Hippocampal formation (tissue), 2 donors: Measurements from ENCODE around the gene PTGR1.
"Not testable (repeated sequence)": the region's sequence is repeated elsewhere in the genome, so short reads cannot be mapped to it uniquely, and the experiment has no call there.

Source experiments
- DNase-seq, 2 donors: peaks; one replicate each; lab custom pipeline; 2025; lab: John Stamatoyannopoulos, UW

PTGR1 gene

DNA sequence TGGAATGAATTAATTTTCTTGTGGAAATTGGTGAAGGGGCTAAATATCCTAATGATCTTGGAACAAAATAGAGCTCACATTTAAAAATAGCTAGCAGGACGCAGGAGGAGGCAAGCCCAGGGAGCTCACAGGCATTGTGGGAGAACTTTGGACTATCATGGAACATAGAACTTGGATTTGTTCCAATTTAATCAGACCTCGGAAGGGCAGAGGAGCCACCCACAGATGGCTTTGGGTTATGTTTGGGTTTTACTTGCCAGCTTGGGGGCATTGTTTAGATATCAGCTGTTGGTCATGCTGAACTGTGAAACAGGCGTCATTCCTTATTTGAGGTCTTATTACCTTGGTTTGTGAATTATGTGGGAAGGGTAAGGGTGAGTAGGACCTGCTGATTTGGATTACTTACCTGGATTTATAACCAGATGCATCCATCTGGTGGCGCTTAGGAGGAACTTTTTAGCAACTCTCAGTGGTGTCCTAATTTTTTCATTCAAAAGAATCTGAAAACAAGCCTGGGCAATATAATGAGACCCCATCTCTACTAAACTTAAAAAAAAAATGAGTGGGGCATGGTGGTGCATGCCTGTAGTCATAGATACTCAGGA, 14.1 kb upstream of the PTGR1 start:
- no peak for DNase-seq

DNA sequence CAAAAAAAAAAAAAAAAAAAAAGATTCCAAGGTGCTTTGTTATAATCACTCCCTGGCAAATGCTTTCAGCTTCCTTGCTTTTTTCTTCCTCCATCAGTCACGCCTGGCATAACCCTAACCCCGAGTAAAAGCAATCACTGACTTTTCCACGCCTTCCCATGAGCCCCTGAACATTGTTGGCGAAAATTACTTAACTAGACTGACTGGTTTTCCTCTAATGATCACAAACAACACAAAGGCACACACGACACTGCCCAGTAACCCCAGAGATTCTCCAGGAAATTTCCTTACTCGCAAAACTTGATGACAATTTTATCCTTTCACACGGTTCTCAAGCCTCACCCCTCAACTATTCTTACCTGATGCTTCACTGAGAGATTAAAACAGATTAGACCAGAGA, 11.4 kb upstream of the PTGR1 start:
- DNase-seq: no peak

DNA sequence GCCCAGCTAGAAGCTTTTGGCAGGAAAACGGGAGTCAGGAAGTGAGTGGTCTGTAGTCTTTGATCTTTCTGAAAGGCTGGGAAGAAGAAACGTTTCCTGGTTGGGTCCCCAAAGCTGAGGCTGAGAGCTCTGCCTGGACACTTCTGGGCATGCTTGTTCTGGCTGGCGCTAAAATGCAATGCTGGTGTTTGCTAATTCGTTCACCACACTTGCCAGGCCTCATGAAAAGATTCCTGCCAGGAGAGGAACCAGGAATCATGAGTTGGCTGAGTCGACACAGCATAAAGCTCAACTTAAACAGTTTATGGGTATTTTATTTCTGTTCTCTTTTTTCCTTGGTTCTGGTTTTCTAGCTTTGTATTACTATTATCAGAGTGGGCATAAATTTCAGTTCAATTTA, 10.7 kb upstream of the PTGR1 start:
- DNase-seq: no peak

DNA sequence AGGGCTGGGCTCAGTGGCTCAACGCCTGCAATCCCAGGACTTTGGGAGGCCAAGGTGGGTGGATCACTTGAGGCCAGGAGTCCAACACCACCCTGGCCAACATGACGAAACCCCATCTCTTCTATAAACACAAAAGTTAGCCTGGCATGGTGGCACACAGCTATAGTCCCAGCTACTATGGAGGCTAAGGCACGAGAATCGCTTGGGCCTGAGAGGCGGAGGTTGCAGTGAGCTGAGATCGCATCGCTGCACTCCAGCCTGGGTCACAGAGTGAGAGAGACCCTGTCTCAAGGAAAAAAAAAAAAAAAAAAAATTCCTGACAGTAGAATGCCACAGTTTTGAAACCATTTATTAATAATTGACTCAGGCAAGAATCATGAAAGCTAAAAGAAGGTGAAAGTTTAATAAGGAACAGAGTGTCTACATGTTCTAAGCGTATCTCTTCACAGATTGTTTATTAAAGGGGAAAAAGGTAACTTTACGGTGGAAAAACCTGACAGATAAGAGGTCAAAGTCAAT, 5.7 kb upstream of the PTGR1 start:
- no peak for DNase-seq

DNA sequence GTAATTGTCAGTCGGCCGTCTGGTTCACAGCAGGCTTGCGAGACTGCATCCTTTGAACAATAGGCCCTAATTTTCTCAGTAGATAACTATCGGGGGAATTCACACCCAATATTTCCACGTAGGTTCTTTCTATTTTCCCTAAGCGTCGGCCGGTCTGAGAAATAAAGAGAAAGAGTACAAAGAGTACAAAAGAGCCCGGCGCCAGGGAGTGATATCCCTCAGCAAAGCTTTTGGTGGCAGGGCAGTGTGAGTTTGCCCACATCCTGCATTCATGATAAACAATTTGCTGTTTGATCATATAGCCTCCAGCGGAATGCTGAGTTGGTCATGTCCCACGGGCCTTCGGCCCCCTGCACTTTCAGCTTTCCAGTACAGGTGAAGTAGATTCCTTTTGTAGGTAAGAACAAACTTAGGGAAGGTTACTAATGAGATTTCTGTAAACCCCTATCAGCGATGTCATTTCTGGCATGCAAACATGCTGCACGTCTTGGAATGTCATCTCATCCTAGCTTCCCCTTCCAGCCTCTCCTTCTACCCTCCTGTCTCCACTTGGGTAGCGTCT, 4.7 kb upstream of the PTGR1 start:
- DNase-seq: no peak

DNA sequence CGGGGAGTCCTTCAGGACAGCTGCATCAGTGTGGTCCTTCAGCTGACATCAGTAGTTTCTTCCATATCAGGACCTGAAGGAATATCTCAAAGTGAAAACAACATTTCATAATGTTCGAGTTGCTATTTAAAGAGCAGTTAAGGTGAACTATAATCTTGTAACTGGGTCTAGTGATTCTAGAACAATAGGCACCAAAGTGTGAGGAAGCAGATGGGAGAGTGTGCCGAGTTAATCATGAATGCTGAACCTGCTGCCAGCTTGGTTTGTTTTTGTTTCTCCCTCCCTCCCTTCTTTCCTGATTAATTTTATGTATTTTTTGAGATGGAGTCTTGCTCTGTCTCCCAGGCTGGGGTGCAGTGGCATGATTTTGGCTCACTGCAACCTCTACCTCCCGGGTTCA, 3.6 kb upstream of the PTGR1 start:
- DNase-seq: no peak

DNA sequence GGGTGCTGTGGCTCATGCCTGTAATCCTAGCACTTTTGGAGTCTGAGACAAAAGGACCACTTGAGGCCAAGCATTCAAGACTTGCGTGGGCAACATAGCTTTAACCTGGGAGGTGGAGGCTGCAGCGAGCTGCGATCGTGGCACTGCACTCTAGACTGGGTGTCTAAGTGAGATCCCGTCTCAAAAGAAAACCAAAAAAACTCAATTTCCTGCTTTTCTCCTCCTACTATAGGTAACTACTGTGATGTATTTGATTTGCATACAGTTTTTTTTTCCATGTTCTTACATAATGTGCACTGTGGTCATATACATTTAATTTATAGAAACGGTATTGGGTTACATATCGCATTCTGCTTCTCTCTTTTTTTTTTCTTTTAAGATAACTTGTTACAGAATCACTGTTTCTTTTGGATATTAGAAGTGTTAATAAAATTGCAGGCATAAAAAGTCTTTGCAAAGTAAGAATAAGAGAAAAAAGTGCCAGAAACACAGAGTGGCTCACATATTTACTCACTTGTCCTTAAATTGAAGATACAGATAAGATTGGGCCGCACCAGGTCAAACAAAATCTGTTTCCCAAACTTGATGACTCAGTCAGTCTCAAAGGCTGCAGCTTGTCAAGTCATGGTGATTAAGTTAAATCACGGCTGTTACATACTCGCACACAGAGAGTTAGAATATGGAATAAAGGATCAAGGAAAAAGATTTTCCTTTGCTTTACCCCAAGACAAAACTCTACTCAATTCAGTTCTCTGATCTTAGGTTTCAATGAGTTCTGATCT, 2.0 kb upstream of the PTGR1 start:
- DNase-seq: no peak

DNA sequence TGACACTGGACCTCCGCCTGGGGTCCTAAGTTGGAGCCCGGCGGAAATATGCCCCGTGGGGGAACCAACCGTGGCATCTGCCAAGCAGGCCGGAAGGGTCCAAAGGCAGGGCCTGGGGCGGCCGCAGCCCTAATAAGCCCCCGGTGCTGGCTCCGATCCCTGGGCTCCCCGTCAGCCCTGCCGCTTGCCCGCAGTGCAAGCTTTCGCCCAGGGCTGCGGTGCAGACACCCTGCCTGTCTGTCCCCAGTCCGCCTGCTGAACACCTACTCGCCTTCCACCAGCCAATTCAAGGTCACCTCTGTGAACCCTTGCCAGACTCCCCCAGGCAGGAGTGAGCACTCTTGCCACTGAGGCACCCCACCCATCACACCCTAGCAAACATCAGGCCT, 502 bp upstream of the PTGR1 start:
- no peak for DNase-seq

DNA sequence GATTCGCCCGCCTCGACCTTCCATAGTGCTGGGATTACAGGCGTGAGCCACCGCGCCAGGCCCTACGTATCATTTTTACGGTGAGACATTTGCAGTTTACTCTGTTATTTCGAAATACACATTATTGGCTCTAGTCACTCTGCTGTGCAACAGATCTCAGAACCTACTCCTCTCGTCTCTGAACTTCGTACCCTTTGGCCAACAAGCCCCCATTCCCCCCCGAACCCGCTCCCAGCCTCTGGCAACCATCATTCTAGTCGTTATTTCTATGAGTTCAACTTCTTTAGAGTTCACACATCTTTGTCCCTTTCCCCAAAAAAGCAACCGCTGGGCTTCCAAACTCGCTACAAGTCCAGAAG, 735 bp downstream of the PTGR1 start:
- no peak for DNase-seq

DNA sequence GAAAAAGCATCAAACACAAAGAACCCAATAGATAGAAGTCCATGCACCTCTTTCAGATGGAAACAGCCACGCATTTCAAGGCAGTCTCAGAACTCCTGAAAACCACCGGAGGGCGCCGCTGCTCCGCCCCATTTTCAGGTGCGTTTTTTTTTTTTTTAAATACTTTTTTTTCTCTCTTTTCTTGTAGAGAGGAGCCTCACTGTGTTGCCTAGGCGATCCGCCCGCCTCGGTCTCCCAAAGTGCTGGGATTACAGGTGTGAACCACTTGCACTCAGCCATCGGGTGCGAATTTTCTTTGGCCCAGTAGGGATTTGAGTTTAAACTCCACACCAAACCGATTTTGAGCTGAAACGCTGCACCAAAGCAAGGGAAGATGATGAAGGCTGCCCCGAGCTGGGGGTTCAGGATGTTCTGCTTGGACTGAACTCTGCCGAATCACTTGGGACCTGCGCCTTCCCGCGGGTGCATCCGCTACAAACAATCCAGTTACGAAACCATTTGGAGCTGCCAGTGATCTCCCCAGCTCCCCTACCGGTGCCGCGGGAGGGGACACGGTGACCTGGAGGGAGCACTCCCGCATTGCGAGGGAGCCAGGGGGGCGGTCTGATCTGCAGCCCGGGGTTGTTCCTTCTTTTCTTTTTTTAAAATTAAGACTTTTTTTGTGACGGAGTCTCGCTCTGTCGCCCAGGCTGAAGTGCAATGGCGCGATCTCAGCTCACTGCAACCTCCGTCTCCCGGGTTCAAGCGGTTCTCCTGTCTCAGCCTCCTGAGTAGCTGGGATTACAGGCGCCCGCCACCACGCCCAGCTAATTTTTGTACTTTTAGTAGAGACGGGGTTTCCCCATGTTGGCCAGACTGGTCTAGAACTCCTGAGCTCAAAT, 1.4 kb downstream of the PTGR1 start:
- peak; percentile 12 to 57 for DNase-seq

DNA sequence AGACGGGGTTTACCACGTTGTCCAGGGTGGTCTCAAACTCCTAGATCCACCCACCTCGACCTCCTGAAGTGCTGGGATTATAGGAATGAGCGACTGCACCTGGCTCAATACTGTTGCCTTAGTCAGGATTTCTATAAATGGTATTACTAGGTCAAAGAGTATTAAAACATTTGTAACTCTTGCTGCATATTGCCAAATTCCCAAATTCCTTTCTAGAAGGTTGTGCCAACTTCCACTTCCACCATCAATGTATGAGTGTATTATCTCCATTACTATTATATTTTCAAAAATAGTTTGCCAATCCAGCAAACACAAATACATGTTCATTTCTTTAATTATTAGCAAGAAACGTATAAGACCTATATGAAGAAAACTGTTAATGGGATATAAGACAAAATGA, 10.6 kb downstream of the PTGR1 start:
- DNase-seq: no peak

DNA sequence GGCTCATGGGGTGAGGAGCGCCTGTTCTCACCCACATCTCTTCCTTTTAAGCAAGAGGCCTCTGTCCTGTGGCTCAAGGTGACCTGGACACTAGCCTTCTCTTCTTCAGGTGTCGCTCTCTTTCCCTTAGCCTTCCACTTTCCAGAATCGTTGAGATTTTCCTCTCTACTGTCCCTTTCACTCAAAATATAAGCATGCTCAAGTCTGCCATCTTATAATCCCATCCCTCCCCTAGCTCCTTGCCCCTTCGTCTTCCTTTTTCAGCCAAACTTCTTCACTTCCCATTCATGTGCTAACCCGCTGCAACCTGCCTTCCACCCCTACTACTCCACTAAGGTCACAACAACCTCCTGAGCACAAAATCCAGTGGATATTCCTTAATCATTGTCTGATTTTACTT, 13.1 kb downstream of the PTGR1 start:
- no peak for DNase-seq

DNA sequence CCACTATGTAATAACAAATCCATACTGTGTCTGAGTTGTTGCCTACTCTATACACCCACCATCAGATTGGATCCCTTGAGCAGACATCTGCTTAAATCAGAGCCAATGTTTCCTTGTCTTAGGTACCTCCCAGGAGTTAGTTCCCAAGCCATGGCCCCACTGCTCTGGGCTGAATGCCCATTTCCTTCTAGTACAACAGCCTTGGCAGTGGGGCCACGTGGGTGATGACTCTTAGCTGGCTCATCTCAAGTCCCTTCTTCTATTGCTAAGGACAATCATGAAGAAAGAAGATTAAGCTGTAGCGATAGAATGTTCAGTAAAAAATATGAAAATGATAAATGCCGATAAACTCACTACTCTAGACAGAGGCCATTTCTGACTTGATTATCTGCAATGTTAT, 16.6 kb downstream of the PTGR1 start:
- no peak for DNase-seq

DNA sequence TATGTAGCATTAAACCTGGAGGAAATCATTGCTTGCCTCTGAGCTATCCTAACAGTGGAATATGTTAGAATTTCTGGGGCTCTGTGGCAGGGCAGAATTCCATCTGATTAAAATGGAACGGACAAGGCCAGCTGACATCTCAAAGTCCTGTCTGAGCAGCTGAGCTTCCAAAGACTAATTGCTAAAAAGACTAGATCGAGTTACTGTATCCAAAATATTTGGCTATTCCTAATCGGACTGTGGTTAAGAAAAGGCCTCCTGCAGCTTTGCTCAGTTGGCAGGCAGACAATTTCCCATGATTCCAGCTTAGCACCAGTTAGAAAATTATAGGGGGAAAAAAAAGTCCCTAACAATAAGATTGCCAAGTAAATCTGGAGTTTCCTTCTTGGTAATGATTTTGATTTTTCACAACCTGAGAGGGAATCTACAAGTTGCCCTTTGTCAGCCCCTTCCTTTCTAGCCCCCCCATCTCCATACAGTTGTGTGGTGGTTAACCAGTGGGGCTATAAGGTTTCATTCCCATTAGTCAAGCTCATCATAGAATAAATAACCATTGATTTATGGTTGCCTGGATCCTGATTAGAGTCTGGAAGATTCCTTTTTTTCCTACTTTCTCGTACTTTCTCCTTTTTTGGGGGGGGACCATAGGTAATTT, 26.4 kb downstream of the PTGR1 start:
- DNase-seq: no peak

DNA sequence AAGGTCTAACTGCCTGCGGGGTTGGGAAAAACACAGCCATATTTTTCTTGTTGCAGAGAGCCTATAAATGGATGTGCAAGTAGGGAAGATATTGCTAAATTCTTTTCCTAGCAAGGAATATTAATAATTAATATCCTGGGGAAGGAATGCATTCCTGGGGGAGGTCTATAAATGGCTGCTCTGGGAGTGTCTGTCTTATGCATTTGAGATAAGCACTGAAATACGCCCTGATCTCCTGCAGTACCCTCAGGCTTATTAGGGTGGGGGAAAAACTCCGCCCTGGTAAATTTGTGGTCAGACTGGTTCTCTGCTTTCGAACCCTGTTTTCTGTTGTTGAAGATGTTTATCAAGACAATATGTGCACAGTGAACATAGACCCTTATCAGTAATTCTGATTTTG, 31.3 kb downstream of the PTGR1 start:
- DNase-seq: not testable (repeated sequence)

DNA sequence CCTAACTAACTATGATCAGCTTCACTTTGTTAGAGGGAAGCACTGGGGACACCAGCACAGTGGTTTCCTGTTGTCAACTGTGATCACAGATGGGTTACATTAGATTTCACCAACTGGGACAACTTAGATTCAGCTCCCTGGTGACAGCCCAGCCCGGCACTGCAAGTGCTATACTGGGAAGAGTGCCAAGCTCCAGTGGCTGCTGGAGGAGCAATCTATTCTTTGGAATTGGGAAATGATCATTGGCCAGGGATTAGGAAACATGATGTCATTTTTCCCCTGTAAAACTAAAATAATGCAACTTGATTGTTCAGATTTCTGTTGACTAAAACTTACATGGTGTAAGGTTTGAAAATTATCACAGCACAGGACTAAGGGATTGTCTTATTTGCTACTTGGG, 33.2 kb downstream of the PTGR1 start:
- DNase-seq: no peak

DNA sequence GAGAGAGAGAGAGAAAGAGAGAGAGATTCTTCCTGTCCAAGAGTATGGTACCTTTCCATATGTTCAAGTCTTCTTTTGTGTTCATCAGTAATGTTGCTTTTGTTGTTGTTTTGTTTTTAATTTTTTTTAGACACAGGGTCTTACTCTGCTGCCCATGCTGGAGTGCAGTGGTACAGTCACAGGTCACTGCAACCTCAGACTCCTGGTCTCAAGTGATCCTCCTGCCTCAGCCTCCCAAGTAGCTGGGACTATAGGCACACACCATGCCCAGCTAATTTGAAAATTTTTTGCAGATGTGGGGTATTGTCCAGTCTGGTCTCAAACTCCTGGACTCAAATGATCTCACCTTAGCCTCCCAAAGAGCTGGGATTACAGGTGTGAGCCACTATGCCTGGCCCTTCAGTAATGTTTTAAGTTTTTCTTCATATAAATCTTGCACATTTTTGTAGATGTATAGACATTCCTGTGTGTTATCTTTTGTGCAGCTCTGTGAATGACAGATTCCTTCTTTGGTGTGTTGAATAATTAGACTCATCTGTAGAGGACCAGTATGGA, 38.2 kb downstream of the PTGR1 start:
- no peak for DNase-seq

DNA sequence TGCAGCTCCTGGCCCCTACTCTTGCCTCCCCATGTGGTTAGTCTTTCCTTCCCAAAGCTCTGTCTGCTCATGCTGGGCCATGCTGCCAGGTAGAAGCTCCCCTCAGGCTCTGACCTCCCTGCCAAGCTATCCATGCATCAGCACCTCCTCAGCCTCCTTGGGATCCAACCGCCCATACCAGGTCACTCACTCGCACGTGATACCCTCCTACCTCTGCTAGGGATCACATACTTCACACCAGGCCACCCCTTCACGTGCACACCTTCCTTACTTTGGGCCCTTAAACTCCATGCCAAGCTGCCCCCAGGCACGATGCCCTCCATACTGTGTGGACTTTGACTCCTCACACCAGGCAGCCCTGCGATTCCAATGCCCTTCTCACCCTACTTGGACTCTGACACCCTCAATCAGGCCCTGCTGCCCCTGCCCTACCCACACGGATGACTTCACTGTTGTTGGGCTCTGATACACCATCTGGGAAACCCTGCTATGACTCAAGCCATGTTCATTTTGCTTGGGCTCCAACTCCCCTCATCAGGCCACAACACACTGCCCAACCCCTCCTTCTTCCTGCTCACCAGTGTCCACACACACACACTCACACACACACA, 40.3 kb downstream of the PTGR1 start:
- no peak for DNase-seq

DNA sequence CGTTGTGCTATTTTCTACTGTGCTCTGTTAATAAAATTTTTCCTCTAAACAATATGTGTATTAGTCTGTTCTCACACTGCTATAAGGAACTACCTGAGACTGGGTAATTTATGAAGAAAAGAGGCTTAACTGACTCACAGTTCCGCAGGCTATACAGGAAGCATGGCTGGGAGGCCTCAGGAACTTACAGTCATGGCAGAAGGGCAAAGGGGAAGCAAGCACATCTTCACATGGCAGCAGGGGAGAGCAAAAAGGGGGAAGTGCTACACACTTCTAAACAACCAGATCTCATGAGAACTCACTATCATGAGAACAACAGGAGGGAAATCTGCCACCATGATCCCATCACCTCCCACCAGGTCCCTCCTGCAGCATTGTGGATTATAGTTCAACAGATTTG, 44.0 kb downstream of the PTGR1 start:
- DNase-seq: not testable (repeated sequence)

DNA sequence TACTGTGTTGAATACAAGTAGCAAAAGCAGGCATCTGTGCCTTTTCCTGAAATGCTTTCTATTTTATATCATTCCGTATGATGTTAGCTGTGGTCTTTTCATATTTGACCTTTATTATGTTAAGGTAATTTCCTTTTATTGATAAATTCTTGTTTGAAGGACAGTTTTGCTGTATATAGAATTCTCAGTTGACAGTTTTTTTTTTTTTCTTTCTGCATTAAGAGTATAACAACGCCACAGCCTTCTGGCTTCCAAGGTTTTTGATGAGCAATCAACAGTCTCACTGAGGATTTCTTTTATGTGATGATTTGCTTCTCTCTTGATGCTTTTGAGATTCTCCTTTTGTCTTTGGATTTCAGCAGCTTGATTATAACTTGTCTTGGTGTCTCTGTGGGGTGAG, 50.8 kb downstream of the PTGR1 start:
- no peak for DNase-seq
